Stomach (tissue), 9 donors: Measurements from ENCODE around the gene TICRR. TPM values are rescaled to one million over a fixed set of nuclear protein-coding genes. Genes with fewer than 3 reads are reported as not detected.

ENCODE experiments used
- DNase-seq, 2 donors: peaks; one replicate each; pipeline versions ENCODE4 v3.0.0 to v3.0.0-alpha.2; 2013 to 2019
- H3K27ac ChIP-seq, 5 donors: fragments of 200-600 bp in 4 of 5; sonication (generic) in 4 of 5; one replicate each; pipeline ENCODE4 v1.5.1; 2013 to 2019; ENCODE audit warnings: mild to moderate bottlenecking in 1 of 5, moderate library complexity in 1 of 5
- H3K27me3 ChIP-seq, 3 donors: fragments of 200-600 bp; sonication (generic); one replicate each; pipeline ENCODE4 v1.5.1; 2017 to 2019; ENCODE audit warnings: mixed run types in 1 of 3
- H3K36me3 ChIP-seq, 4 donors: fragments of 200-600 bp; sonication (generic); 1 replicate in 3 of 4; 2 replicates in 1 of 4; pipeline ENCODE4 v1.5.1; 2016 to 2019
- H3K4me1 ChIP-seq, 4 donors: fragments of 200-600 bp; sonication (generic); one replicate each; pipeline ENCODE4 v1.5.1; 2016 to 2019
- H3K4me3 ChIP-seq, 4 donors: fragments of 200-600 bp; sonication (generic) in 3 of 4; one replicate each; pipeline ENCODE4 v1.5.1; 2016 to 2019; ENCODE audit warnings: mild to moderate bottlenecking in 1 of 4
- H3K9me3 ChIP-seq, 4 donors: fragments of 200-600 bp; sonication (generic); one replicate each; pipeline ENCODE4 v1.5.1; 2016 to 2019
- CTCF ChIP-seq, 7 experiments: fragments of 450-650 bp in 4 of 7; fragments of 200-600 bp in 3 of 7; sonication (generic) in 3 of 7; IDR thresholded peaks; one replicate each; pipeline ENCODE4 v1.5.1; 2016 to 2019; ENCODE audit warnings: antibody characterized with exemption in 7 of 7, control low read depth in 2 of 7, mild to moderate bottlenecking in 1 of 7
- EP300 ChIP-seq: sonication (generic); formaldehyde crosslinking; IDR thresholded peaks from one replicate; pipeline ENCODE4 v1.6.1; 2017; ENCODE audit warnings: antibody characterized with exemption
- POLR2A ChIP-seq, 4 donors: fragments of 450-650 bp; IDR thresholded peaks; one replicate each; pipeline ENCODE4 v1.6.1; 2016; ENCODE audit warnings: antibody characterized with exemption in 4 of 4, control low read depth in 2 of 4, mild to moderate bottlenecking in 1 of 4, moderate library complexity in 1 of 4
- POLR2AphosphoS5 ChIP-seq, 3 donors: sonication (generic); formaldehyde crosslinking; IDR thresholded peaks; one replicate each; pipeline ENCODE4 v1.6.1; 2016; ENCODE audit warnings: antibody characterized with exemption in 3 of 3
- WGBS, 5 donors: extraction: QIAGEN DNeasy Blood & Tissue Kit in 3 of 5; methylation state at CpG; one replicate each; pipeline versions ENCODE4 v1.1.5 to v1.1.7; 2013 to 2018; 5-methylcytosine and 5-hydroxymethylcytosine counted together
- intact Hi-C: fragments of 100-400 bp; cut with DNase I; formaldehyde crosslinking; loops from one replicate; pipeline ENCODE4 v1.15.1; 2023; ENCODE audit warnings: low total_unique reads
- polyA plus RNA-seq, 3 donors: library from polyadenylated mRNA; stranded (reverse); fragments of 200-250 nt; gene quantifications; one replicate each; pipeline ENCODE4 v1.2.3, GENCODE V29; 2013
- total RNA-seq, 5 donors: library from RNA; depleted of rRNA; stranded (reverse); fragments of >200 nt; gene quantifications; one replicate each; pipeline versions ENCODE4 v1.1.0 to v1.2.3, GENCODE V29; 2014 to 2016
- donor health status: healthy with polysubstance abuse.
- donor health status: Bipolar disorder and iron deficiency.
- donor health status: healthy.

Gene TICRR
- total and polyA plus RNA-seq, 8 donors: 0.15 to 3.5 (median 1.4) TPM

GRCh38 chr15:89621547-89621946, 46.3 kb downstream of the TICRR start:
- intact Hi-C loops: no loop called here
- Histone ChIP-seq H3K27me3 (no peaks in the 10 kb centered on the region), H3K27ac (no peak overlapping the region), H3K4me1 (peaks cover 0 to 4% (median 0%) of the 10 kb centered on the region in 4 donors), H3K4me3 (no peak overlapping the region), H3K36me3 (peaks cover 0 to 50% (median 17%) of the 10 kb centered on the region in 4 donors), H3K9me3 (no peaks in the 10 kb centered on the region)
- TF ChIP-seq CTCF (IDR thresholded peaks at IDR 0.05) (no peak), POLR2A (IDR thresholded peaks at IDR 0.05) (no peak), EP300 (no peak), POLR2AphosphoS5 (IDR thresholded peaks at IDR 0.05) (no peak)
- 60 to 68% (median 64%) methylated on average over 4 of the region's 4 CpGs for WGBS, 5 donors
- DNase-seq: no peak

- no peak overlapping the region for H3K27ac ChIP-seq
- H3K36me3 ChIP-seq: peaks cover 0 to 66% (median 33%) of the 10 kb centered on the region in 4 donors
- TF ChIP-seq EP300 (no peak), CTCF (IDR thresholded peaks at IDR 0.05) (no peak), POLR2A (IDR thresholded peaks at IDR 0.05) (no peak), POLR2AphosphoS5 (IDR thresholded peaks at IDR 0.05) (no peak)
- H3K4me1 ChIP-seq: peaks cover 0 to 4% (median 0%) of the 10 kb centered on the region in 4 donors
- no peak overlapping the region for H3K4me3 ChIP-seq
- intact Hi-C loops: no loop called here
- no peak for DNase-seq
- 66 to 84% (median 73%) methylated on average over 1 of the region's 1 CpG for whole genome bisulfite sequencing, 5 donors
- no peaks in the 10 kb centered on the region for H3K9me3 ChIP-seq
- H3K27me3 ChIP-seq: no peaks in the 10 kb centered on the region
Measured at GRCh38 chr15:89623165-89623564, 47.9 kb downstream of the TICRR start.

GRCh38 chr15:89625716-89626115, 50.4 kb downstream of the TICRR start:
- no peak overlapping the region for H3K27ac ChIP-seq
- H3K27me3 ChIP-seq: no peaks in the 10 kb centered on the region
- peaks cover 0 to 4% (median 0%) of the 10 kb centered on the region in 4 donors for H3K4me1 ChIP-seq
- no peak for DNase-seq
- H3K4me3 ChIP-seq: no peak overlapping the region
- no peaks in the 10 kb centered on the region for H3K9me3 ChIP-seq
- TF ChIP-seq POLR2AphosphoS5 (IDR thresholded peaks at IDR 0.05): no peak
- no peak for TF ChIP-seq EP300
- TF ChIP-seq CTCF (IDR thresholded peaks at IDR 0.05): no peak
- no peak for TF ChIP-seq POLR2A (IDR thresholded peaks at IDR 0.05)
- peaks cover 7 to 84% (median 57%) of the 10 kb centered on the region in 4 donors for H3K36me3 ChIP-seq
- intact Hi-C loops: no loop called here
- WGBS, 5 donors: 90 to 95% (median 94%) methylated on average over 9 of the region's 9 CpGs

GRCh38 chr15:89627256-89627970, 52.1 kb downstream of the TICRR start:
- TF ChIP-seq EP300 (no peak), POLR2A (IDR thresholded peaks at IDR 0.05) (no peak), CTCF (IDR thresholded peaks at IDR 0.05) (no peak), POLR2AphosphoS5 (IDR thresholded peaks at IDR 0.05) (no peak)
- DNase-seq: no peak
- no peaks in the 10 kb centered on the region for H3K27me3 ChIP-seq
- no peaks in the 10 kb centered on the region for H3K9me3 ChIP-seq
- no peak overlapping the region for H3K27ac ChIP-seq
- intact Hi-C loops: no loop called here
- H3K4me3 ChIP-seq: no peak overlapping the region
- H3K36me3 ChIP-seq: peaks cover 13 to 97% (median 74%) of the 10 kb centered on the region in 4 donors
- WGBS, 5 donors: 93 to 97% (median 95%) methylated on average over 8 of the region's 8 CpGs
- peaks cover 0 to 4% (median 0%) of the 10 kb centered on the region in 4 donors for H3K4me1 ChIP-seq
